ENCODE data around the gene OSMR. TPM values are rescaled to one million over a fixed set of nuclear protein-coding genes. Genes with fewer than 3 reads are reported as not detected.

Gene OSMR
- total RNA-seq, 1 donor from 2014 or later: 0.58 TPM

- Histone ChIP-seq H3K4me2 (no peak overlapping the region), H3K27me3 (no peaks in the 10 kb centered on the region), H3K79me2 (ENCODE audit: low read depth) (no peaks in the 10 kb centered on the region), H3K9me3 (ENCODE audit: low read depth) (no peaks in the 10 kb centered on the region), H3K9ac (no peak overlapping the region), H3K27ac (no peak overlapping the region), H3K36me3 (no peaks in the 10 kb centered on the region), H2AFZ (replicated peaks) (peak overlapping the region; percentile 15), H3K4me1 (no peaks in the 10 kb centered on the region), H3K4me3 (no peak overlapping the region), H3F3A (ENCODE audit: low read depth) (peaks cover 4% of the 10 kb centered on the region), H4K20me1 (ENCODE audit: low read depth) (no peaks in the 10 kb centered on the region)
- no peak for DNase-seq (ENCODE audit: low spot score)
- Mint-ChIP-seq H3K4me3 (no peak overlapping the region), H3K27ac (no peak overlapping the region), H3K27me3 (ENCODE audit: insufficient read depth, low read depth) (no peaks in the 10 kb centered on the region), H3K4me1 (peaks cover 5% of the 10 kb centered on the region), H3K9me3 (no peaks in the 10 kb centered on the region), H3K36me3 (no peaks in the 10 kb centered on the region)
- no peak for TF ChIP-seq CTCF (IDR thresholded peaks at IDR 0.05)
- no peak for TF ChIP-seq EZH2phosphoT487 (IDR thresholded peaks at IDR 0.05)
- no peak for TF ChIP-seq EZH2 (IDR thresholded peaks at IDR 0.05)
These were observed 29.5 kb upstream of the OSMR start for GRCh38 chr5:38816083-38817030.

GRCh38 chr5:38821679-38822078 lies 24.1 kb upstream of the OSMR start:
- Histone ChIP-seq H3K9ac (no peak overlapping the region), H3K9me3 (ENCODE audit: low read depth) (no peaks in the 10 kb centered on the region), H3K4me1 (no peaks in the 10 kb centered on the region), H3K27me3 (no peaks in the 10 kb centered on the region), H3K4me3 (no peak overlapping the region), H3K79me2 (ENCODE audit: low read depth) (no peaks in the 10 kb centered on the region), H3K36me3 (no peaks in the 10 kb centered on the region), H3K4me2 (no peak overlapping the region), H3F3A (ENCODE audit: low read depth) (peaks cover 13% of the 10 kb centered on the region), H2AFZ (replicated peaks) (no peak overlapping the region), H4K20me1 (ENCODE audit: low read depth) (no peaks in the 10 kb centered on the region), H3K27ac (no peak overlapping the region)
- no peak overlapping the region for H3K27ac Mint-ChIP-seq
- DNase-seq (ENCODE audit: low spot score): no peak
- peaks cover 7% of the 10 kb centered on the region for H3K9me3 Mint-ChIP-seq
- TF ChIP-seq CTCF (IDR thresholded peaks at IDR 0.05): no peak
- no peak for TF ChIP-seq EZH2phosphoT487 (IDR thresholded peaks at IDR 0.05)
- TF ChIP-seq EZH2 (IDR thresholded peaks at IDR 0.05): no peak
- H3K36me3 Mint-ChIP-seq: peaks cover 2% of the 10 kb centered on the region
- H3K4me1 Mint-ChIP-seq: peaks cover 9% of the 10 kb centered on the region
- H3K27me3 Mint-ChIP-seq (ENCODE audit: insufficient read depth, low read depth): no peaks in the 10 kb centered on the region
- no peak overlapping the region for H3K4me3 Mint-ChIP-seq

GRCh38 chr5:38823503-38823902 lies 22.3 kb upstream of the OSMR start:
- TF ChIP-seq CTCF (IDR thresholded peaks at IDR 0.05): no peak
- no peak for TF ChIP-seq EZH2 (IDR thresholded peaks at IDR 0.05)
- no peak for TF ChIP-seq EZH2phosphoT487 (IDR thresholded peaks at IDR 0.05)
- Histone ChIP-seq H2AFZ (replicated peaks) (no peak overlapping the region), H3K79me2 (ENCODE audit: low read depth) (no peaks in the 10 kb centered on the region), H3K4me2 (no peak overlapping the region), H3K9me3 (ENCODE audit: low read depth) (no peaks in the 10 kb centered on the region), H3K36me3 (no peaks in the 10 kb centered on the region), H3K4me3 (no peak overlapping the region), H3F3A (ENCODE audit: low read depth) (peaks cover 13% of the 10 kb centered on the region), H3K9ac (no peak overlapping the region), H3K27me3 (no peaks in the 10 kb centered on the region), H3K27ac (no peak overlapping the region), H4K20me1 (ENCODE audit: low read depth) (no peaks in the 10 kb centered on the region), H3K4me1 (no peaks in the 10 kb centered on the region)
- Mint-ChIP-seq H3K27me3 (ENCODE audit: insufficient read depth, low read depth) (peaks cover 2% of the 10 kb centered on the region), H3K9me3 (peaks cover 7% of the 10 kb centered on the region), H3K36me3 (peaks cover 2% of the 10 kb centered on the region), H3K4me1 (peaks cover 11% of the 10 kb centered on the region), H3K27ac (no peak overlapping the region), H3K4me3 (no peak overlapping the region)
- DNase-seq (ENCODE audit: low spot score): no peak
